PFSK-1 (cell line): ENCODE results near the gene CD9.

ENCODE experiments used
- FOXP2 ChIP-seq: optimal IDR thresholded peaks from 2 replicates; pipeline ENCODE3; 2011; ENCODE audit warnings: borderline replicate concordance, control low read depth, inconsistent platforms; ENCODE audit not compliant: insufficient read depth; ENCODE audit errors: extremely low read length, extremely low read depth
- POLR2AphosphoS5 ChIP-seq: IDR thresholded peaks from 2 replicates; pipeline ENCODE4 v1.6.1; 2012; ENCODE audit warnings: low read depth, mild to moderate bottlenecking, control low read depth, low read length, moderate library complexity
- TAF1 ChIP-seq: IDR thresholded peaks from 2 replicates; pipeline ENCODE4 v1.6.1; 2012; ENCODE audit warnings: low read length, control low read depth, borderline replicate concordance; ENCODE audit not compliant: insufficient read depth
- TF ChIP-seq, protein P1 (sequence below), 2 experiments: IDR thresholded peaks; 2 replicates each; pipeline versions ENCODE4 v1.6.1 to v1.8.0; 2011 to 2012; ENCODE audit warnings: low read depth in 2 of 2, low read length in 2 of 2, control low read depth in 1 of 2, inconsistent platforms in 1 of 2, mild to moderate bottlenecking in 1 of 2, moderate library complexity in 1 of 2; ENCODE audit not compliant: insufficient read depth in 1 of 2

DNA sequence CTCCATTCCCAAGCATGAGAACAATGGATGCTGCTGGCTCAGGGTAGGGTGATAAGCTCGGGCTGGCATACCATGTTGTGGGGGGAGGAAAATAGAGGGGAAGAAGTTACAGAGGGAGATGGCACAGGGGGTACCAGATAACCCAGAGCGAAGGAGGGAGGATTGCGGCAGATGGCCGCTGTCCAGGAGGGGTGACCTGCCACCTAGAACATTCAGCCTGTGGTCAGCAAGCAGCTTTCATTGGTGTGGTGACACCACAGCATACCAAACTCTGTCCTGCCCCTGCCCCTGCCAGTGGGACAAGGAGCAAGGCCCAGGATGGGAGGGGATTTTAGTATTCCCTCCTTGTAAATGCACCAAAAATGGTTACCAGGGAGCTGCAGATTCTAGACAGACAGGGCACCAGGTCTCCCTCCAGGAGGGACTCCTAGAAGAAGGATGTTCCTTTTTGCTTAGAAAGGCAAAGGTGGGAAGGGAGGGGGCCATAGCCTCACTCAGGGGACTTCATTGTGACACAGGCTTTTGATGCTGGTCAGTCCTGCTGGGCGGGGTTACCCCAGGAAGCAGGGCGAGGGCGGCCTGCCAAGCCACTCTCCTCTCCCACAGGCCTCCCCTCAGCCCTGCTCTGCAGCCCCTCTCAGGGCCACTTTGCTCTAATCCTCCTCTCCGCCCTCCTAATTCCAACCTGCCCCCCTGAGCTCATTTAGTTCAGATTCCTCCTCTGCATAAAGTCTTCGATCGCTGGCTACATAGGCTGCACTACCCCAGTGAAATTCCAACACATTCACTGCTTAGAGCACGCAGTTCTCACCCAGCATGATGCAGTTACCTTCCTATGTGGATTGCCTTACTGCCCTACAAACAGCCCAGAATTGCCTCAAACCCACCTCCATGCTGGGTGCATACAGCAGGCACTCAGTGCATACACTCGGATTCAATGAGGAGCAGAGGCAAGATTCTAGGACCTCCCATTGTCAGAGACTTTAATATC is 74.3 kb downstream of the CD9 start:
- TF ChIP-seq TAF1 (no peak), POLR2AphosphoS5 (no peak), FOXP2 (no peak)
- TF ChIP-seq, protein P1, sequence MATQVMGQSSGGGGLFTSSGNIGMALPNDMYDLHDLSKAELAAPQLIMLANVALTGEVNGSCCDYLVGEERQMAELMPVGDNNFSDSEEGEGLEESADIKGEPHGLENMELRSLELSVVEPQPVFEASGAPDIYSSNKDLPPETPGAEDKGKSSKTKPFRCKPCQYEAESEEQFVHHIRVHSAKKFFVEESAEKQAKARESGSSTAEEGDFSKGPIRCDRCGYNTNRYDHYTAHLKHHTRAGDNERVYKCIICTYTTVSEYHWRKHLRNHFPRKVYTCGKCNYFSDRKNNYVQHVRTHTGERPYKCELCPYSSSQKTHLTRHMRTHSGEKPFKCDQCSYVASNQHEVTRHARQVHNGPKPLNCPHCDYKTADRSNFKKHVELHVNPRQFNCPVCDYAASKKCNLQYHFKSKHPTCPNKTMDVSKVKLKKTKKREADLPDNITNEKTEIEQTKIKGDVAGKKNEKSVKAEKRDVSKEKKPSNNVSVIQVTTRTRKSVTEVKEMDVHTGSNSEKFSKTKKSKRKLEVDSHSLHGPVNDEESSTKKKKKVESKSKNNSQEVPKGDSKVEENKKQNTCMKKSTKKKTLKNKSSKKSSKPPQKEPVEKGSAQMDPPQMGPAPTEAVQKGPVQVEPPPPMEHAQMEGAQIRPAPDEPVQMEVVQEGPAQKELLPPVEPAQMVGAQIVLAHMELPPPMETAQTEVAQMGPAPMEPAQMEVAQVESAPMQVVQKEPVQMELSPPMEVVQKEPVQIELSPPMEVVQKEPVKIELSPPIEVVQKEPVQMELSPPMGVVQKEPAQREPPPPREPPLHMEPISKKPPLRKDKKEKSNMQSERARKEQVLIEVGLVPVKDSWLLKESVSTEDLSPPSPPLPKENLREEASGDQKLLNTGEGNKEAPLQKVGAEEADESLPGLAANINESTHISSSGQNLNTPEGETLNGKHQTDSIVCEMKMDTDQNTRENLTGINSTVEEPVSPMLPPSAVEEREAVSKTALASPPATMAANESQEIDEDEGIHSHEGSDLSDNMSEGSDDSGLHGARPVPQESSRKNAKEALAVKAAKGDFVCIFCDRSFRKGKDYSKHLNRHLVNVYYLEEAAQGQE (IDR thresholded peaks at IDR 0.05; ENCODE audit: insufficient read depth in 1 of 2, low read depth in 2 of 2, low read length in 2 of 2) = no peak
